GM21619 (cell line): Measurements from ENCODE around the gene MAMDC2.
A peak's percentile ranks its signal among the peaks of the same experiment; 100 is the strongest.

Experiments used
- ATAC-seq: cut with Tn5 transposase; IDR thresholded peaks from one replicate; pipeline ENCODE4 v1.9.1; 2021; ENCODE audit not compliant: unreplicated experiment

MAMDC2 gene

GRCh38 chr9:70106571-70106970, 62.9 kb downstream of the MAMDC2 start:
- no peak for ATAC-seq

GRCh38 chr9:70107558-70107957, 63.9 kb downstream of the MAMDC2 start:
- no peak for ATAC-seq

- ATAC-seq: no peak
Observed at GRCh38 chr9:70108181-70108580, 64.5 kb downstream of the MAMDC2 start.

GRCh38 chr9:70110194-70111041, 66.8 kb downstream of the MAMDC2 start:
- no peak for ATAC-seq

- ATAC-seq: peak; percentile 78
Observed at GRCh38 chr9:70111042-70111602, 67.5 kb downstream of the MAMDC2 start.

GRCh38 chr9:70111641-70112236, 68.1 kb downstream of the MAMDC2 start:
- no peak for ATAC-seq

GRCh38 chr9:70112981-70113380, 69.3 kb downstream of the MAMDC2 start:
- no peak for ATAC-seq

- peak; percentile 61 for ATAC-seq
Observed at GRCh38 chr9:70113403-70114022, 69.9 kb downstream of the MAMDC2 start.

- ATAC-seq: no peak
Observed at GRCh38 chr9:70114898-70115297, 71.2 kb downstream of the MAMDC2 start.

GRCh38 chr9:70117835-70118319, 74.2 kb downstream of the MAMDC2 start:
- ATAC-seq: no peak

GRCh38 chr9:70119786-70120185, 76.1 kb downstream of the MAMDC2 start:
- no peak for ATAC-seq

GRCh38 chr9:70120834-70121510, 77.3 kb downstream of the MAMDC2 start:
- ATAC-seq: no peak

GRCh38 chr9:70121818-70122436, 78.3 kb downstream of the MAMDC2 start:
- ATAC-seq: no peak

- ATAC-seq: no peak
Observed at GRCh38 chr9:70123695-70124094, 80.0 kb downstream of the MAMDC2 start.

- no peak for ATAC-seq
Observed at GRCh38 chr9:70125621-70126263, 82.1 kb downstream of the MAMDC2 start.

GRCh38 chr9:70127036-70127435, 83.4 kb downstream of the MAMDC2 start:
- ATAC-seq: no peak

- no peak for ATAC-seq
Observed at GRCh38 chr9:70127540-70128416, 84.1 kb downstream of the MAMDC2 start.

- no peak for ATAC-seq
Observed at GRCh38 chr9:70130266-70130665, 86.6 kb downstream of the MAMDC2 start.

GRCh38 chr9:70131296-70131695, 87.6 kb downstream of the MAMDC2 start:
- ATAC-seq: no peak
